GM19372 (cell line): Measurements from ENCODE around the gene UMAD1.

Experiments used
- ATAC-seq: cut with Tn5 transposase; IDR thresholded peaks from one replicate; pipeline ENCODE4 v1.9.1; 2021; ENCODE audit warnings: mild to moderate bottlenecking, low read depth, moderate library complexity; ENCODE audit not compliant: unreplicated experiment

The UMAD1 gene

DNA sequence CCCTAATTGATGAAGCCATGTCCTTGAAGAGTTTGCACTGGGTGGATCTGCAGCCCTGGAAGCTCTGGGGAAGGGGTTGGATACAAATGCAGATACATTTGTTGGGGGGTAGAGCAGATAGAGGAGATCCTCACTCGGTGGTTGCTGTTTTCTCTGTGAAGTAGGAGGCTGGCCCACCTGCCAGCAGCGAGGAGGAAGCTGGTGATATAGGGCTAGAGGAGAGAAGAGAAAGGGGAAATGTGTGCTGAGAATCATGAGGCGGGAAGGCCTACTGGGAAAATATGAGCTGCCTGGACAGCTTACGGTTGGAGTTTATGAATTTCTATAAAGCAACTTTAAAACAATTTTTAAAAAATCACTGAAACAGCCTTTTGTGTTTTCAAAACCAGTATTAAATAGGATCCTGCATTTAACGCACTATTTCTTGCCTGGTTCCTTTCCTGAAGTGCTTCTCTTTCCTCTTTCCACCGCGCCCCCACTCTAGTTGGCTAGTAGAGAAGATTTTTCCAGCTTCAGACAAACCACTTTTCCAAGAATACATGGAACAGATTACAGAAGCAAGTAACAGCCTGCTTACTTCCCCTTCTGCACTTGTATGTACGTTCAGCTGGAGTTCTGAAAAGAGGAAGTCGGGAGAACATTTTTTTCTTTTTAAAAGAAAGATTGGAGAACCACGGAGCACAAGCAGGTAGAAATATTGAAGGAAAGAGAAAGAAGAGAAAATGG, 227.5 kb downstream of the UMAD1 start:
- ATAC-seq, result peak; percentile 49

DNA sequence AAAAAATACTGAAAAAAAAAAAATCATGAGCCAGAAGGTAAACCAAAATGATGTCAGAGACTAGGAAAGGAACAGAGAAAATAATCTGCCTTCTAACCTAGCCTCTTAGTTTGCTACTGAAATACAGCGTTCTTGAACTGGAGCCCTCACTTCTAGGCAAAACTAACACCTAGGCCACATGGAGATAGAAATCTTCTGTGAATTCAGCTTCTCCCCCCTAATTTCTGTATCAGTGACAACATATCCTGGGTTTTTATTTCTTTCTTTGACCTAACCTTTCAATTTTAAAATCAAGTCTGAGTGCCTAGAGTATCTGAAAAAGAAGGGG, 228.0 kb downstream of the UMAD1 start:
- ATAC-seq, result peak; percentile 54

DNA sequence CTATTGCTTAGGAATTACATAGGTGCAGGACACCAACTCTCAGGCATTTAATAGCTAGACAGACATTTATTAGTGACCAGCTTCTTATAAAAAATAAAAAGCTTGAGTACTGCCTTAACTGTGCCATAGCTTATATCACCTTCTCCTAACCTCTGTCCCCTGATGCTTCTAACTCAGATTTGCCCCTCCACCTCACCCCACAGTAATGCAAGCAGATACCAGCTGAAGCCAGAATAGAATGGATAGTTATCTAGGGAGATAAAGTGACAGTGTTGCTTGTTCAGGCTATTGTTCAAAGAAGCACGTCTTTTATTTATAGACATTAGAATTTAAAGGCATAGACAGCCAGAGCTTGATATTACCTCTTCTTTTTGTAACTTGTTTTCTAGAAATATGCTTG, 228.5 kb downstream of the UMAD1 start:
- no peak for ATAC-seq

DNA sequence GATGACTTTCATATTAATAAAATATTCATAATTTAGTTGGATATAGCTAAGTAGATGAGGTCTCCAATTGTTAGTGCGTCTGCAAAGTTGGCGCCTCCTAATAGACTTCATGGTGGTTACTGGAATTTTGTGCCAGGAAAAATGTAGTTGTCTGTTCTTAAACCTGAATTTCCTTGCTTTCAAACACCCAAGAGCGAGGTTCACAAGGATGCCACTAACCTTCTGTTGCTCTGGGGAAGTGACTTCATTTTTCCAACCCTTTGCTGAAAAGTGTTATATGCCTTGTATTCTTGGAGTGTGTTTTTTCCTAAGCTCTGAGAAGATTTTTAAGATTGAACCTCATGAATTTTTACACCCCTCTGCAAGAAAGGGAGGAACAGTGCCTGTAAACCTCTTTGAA, 229.1 kb downstream of the UMAD1 start:
- ATAC-seq, result no peak

DNA sequence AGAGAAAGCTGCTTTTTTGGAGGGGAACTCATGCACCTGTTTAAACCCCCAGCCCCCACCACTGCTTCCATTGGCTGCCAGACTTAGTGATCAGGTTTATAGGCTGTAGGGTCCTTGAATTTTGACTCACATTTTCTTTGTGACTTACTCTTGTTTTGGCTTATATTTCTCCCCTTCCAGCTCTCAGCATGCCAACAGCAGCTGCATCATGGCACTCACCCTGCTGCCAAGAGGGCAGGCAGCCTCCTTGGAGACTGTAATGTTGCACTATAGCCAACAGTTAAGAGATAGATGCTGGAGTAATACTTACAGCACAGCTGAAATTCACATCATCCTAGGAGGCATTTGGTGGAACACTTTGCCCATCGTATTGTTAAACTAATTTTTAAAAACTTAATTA, 230.0 kb downstream of the UMAD1 start:
- ATAC-seq, result no peak

DNA sequence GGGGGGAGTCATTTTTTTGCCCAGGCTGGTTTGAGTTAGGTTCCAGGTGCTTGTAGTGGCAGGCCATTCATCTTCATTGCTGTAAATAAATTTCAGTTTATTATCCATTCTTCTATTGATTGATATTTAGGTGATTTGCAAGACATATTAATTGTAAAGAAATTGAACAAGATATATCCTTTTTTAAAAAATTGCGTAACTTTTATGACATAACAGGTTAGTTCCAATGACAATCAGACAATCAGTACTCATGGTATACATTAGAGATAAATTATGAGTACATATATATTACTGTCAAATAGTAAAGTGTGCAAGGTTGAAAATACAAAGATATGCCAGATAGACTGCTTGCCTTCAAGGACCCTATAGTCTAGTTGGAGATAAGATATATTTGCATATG, 235.9 kb downstream of the UMAD1 start:
- ATAC-seq, result no peak

DNA sequence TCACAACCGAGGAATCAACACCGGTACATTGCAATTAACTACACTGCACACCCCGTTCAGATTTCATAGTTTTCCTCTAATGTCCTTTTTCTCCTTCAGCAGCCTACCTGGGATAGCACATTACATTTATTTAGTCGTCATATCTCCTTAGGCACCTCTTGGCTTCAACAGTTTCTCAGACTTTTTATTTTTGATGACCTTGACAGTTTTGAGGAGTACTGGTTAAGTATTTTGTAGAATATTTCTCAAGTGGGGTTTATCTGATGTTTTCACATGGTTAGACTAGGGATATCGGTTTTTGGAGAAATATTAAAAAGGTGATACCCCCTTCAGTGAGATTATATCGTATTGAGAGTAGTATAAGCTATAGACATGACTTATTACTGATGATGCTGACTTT, 241.0 kb downstream of the UMAD1 start:
- no peak for ATAC-seq

DNA sequence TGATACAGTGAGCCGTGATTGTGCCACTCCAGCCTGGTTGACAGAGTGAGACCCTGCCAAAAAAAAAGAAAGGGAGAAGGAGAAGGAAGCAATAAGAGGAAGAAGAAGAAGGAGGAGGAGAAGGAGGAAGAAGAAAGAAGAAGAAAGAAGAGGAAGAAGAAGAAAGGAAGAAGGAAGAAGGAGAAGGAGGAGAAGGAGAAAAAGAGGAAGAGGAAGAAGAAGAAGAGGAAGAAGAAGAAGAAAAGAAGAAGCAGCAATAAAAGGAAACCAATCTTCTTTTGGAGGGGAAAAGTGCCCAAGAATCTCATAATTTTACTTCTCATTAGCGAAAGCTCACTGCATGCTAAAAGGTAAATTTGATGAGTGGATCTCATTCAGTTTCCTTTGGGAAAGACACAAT, 242.3 kb downstream of the UMAD1 start:
- ATAC-seq, result no peak

DNA sequence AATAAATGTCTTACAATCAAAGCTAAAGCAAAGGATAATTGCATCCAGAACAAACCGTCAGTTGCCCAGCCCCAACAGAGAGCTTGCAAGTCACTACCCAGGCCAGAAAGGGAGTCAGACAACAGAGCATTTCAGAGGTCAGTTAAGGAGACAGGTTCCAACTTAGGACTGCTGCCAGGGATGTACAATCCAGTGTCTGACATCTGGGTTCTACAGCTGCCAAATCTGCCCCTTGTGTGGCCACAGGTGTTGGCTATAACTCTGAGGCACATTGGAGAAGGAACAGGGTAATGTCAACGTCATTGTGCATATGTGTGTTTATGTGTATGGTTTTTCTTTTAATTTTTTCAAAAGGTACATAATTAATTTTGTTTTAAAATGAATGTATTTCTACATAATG, 242.8 kb downstream of the UMAD1 start:
- no peak for ATAC-seq

DNA sequence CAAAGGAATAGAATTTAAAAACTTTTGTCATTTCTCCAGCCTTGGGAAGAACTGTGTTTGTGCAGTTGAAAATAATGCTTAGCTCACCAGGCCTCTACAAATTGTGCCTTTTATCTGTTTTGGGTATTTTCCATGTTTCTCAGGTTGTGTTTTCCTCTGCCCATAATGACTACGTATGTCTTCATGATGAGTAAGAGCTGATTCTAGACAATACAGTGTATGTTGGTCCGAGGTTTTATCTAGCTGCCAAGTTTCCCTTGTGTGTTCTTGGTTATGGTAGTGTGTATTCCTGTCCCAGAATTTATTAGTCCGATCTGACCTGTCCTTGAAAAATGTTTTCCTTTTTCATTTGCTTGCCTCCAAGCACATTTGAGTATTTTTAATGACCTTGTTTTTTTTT, 244.3 kb downstream of the UMAD1 start:
- ATAC-seq, result no peak

DNA sequence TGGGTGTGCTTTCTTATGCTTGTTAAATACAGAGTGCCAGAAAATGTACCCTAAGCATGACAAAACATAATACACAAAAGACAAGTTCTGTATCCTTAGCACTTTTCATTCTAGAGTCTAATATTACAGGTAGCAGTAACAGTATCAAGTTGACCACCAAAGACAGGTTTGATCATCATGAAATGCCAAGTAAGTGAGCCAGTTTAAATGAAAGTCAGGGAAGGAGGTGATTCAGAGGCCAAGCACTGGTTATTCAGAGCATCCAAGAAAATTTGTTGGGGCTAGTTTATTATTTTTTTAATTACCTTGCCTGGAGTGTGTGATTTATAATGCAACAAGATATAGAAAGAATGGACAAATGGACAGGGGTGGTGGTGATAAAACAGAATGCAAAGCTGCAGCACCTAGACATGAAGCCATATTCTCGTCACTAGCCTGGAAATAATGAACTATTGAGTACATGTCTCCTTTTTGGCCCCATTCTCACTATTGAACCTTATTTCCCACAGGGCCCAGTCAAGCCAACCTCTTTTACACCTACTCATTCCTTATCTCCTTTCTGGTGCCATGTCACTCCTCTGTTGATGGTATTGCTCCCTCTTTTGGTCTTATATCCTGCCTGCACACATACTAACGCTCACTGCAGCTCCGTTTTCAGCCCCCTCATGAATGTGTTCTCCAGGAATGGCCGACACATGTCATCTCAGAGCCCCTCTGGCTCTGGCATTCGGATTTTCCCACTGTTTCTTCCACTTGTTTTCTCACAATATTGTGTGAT, 249.4 kb downstream of the UMAD1 start:
- ATAC-seq, result no peak

DNA sequence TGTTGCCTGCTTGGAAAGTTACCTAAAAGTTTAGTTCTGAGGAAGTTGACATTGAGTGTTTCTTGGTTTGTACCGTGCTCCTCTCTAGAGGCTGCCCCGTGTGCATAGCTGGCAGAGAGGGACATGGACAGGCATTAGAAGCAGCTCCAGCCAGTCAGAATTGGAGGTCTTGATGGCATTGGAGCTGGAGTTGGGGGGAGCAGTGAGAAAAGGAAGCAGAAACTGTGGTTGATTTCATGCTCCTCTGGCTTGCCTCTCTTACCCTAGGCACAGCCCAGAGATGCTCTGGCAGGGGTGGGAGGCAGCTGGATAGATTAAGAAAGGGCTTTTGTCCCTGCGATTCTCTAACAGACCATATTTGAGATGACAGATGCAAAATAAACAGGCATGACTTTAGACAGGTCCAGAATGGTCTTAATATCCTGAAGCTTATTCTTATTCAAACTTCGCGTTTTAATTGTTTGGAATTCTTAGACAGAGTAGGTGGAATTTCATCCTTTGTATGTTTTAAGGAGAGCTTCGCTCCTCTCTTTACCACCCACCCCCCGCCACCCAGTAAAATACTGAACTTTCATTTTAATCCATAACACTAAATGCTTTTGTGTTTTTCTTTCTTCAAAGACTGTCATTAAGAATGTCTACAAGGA, 254.6 kb downstream of the UMAD1 start:
- ATAC-seq, result no peak

DNA sequence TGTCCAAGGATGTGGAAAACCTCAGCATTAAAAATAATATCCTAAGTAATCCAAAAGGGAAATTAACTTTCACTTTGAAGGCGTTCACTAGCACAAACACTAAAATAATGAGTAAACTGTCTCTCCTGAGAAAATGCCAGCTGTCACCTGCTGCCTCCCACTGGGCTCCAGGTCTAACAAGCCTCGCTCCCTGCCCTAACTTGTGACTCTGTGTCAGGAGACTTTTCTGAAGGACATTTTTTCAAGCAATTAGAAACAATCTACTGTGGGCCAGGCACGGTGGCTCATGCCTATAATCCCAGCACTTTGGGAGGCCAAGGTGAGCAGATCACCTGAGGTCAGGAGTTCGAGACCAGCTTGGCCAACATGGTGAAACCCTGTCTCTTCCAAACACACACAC, 255.2 kb downstream of the UMAD1 start:
- no peak for ATAC-seq

DNA sequence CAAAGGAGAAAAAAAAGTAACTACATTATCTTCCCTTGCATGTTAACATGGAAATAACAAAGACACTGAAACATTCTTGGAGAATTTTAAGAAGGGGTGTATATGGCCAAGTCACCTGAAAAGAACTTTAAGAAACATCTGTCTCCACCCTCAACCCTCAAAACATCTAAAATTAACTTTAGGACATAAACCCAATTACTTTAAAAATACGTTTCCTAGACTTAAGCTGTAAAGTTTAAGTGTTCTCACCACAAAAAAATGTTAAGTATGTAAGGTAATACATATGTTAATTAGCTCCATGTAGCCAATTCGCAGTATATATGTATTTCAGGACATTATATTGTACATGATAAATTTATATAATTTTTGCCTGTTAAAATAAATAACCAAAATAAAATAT, 257.0 kb downstream of the UMAD1 start:
- ATAC-seq, result no peak

DNA sequence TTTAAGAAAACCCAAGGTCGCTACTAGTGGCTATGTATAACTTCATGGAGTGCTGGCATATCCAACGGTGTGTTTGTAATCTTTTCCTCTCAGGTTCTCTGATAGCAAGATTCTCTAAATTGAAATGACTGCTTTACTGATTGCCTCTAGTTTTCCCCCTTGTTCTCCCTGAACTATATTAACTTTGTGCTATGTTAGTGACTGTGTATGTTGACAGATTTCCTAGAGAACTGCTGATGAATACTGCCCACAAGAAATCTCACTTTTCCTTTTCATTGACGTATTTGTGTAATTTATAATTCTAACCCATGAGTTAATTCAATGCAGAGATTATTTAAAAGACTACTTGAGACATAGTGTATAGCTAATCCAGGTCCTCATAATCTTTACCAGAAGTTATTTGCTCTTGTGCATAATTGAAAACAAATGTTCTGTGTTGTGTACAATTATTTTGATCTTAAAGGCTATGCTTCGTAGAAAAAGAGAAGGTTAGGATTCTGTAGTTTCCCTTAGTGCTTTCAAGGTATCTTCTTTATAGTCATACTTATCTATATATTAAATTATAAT, 257.5 kb downstream of the UMAD1 start:
- no peak for ATAC-seq

DNA sequence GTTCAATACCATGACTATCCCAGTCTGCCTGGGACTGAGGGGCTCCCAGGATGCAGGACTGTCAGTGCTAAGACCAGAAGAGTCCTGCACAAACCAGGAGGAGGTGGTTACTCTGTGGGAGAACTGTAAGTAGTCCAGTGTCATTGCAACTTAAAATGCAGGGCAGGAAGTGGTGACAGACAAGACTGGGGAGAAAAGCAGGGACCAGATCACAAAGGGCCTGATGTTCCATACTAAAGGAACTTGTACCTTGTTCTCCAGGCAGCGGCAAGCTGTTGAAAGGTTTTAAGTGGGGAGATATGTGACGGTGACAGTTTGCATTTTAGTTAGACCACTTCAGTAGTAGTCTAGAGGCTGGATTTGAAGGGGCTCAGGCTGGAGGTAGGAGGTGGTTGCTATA, 262.3 kb downstream of the UMAD1 start:
- no peak for ATAC-seq

DNA sequence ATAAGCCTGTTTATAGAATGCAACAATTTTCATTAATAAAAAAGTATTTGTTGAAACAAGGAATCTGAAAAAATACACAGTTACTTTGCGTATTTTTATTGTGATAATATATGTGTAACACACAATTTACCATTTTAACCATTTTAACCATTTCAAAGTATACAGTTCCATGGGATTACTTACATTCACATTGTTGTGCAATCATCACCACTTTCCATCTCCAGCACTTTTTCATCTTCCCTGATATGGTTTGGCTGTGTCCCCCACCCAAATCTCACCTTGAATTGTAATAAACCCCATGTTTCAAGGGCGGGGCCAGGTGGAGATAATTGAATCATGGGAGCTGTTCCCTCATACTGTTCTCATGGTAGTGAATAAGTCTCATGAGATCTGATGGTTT, 266.8 kb downstream of the UMAD1 start:
- no peak for ATAC-seq

DNA sequence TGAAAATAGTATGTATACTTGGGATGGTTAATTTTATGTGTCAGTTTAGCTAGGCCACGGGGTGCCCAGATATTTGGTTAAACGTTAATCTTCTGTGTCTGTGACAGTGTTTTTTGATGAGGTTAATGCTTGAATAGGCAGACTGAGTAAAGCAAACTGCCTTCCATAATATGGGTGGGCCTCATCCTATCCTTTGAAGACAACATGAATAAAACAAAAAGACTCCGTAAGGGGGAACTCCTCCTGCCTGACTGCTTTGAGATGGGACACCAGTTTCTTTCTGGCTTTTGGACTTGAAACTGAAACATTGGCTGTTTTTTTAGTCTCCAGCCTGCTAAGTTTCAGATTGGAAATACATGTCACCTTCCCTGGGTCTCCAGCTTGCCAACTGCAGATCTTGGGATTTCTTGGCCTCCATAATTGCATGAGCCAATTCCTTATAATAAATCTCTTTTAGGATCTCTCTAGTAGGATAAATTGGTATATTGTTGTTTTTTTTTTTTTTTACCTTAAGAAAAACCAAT, 268.1 kb downstream of the UMAD1 start:
- no peak for ATAC-seq

DNA sequence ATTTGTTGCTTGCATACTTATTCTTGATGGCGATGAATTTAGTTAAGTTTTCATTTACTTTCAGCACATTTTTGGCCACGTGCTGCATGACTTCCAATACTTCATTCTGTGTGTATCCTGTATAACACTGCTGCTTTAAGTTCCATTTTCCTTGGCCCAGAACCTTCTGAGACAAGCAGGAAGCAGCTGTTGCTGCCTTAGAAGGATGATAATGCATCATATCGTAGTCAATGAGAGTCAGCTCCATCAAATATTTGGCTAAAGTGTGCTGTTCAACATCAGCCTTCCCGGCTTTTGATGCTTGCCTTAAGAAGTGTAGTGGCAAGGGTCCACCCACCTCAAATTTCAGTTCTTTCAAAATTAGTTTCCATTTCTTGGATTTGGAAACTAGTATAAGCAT, 268.8 kb downstream of the UMAD1 start:
- ATAC-seq, result no peak

DNA sequence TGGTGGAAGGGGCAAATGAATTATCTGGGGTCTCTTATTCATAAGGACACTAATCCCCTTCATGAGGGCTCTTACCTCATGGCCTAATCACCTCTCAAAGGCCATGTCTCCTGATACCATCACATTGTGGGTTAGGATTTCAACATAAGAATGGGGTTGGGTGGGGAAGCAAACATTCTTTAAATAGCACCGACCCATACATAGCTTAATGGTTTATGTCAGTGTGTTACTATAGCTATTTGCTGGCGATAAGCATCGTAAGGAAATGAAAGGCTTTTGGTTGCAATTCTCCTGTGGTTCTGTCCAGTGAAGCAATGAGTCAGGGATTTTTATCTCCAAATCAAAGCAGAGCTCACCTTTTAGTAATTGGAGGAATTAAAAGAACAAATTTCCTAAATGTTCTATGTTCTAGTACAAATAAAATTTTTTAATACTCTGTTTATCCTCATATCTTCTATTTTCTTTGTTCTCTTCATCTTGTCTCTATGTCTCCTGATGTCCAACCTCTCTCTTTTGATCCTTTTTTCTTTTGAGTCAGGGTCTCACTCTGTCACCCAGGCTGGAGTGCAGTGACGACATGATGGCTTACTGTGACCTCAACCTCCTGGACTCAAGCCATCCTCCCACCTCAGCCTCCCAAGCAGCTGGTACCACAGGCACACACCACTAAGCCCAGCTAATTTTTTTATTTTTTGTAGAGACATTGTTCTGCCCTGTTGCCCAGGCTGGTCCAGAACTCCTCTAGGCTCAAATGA, 271.0 kb downstream of the UMAD1 start:
- ATAC-seq, result no peak

DNA sequence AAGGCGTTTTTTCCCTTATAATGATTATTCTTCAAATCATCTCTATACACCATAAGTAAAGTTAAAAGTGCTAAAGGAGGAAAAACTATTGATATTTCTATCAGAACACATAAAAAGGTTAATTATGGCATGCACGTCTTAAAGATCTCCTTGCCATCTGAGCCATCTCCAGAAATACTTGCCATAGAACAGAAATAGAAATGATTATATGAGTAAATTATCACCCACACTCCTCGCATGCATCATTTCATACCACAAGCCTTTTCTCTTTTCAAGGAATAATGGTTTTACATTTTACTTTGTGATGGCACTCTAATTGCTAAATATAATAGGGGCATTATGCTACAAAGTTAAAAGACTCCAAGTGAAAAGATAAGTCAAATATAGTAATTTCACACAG, 272.4 kb downstream of the UMAD1 start:
- no peak for ATAC-seq
